ENCODE data around the gene PRKCH.
"Not testable (repeated sequence)": the region's sequence is repeated elsewhere in the genome, so short reads cannot be mapped to it uniquely, and the experiment has no call there.

Gene PRKCH

GRCh38 chr14:61528591-61529021, 207.2 kb downstream of the PRKCH start:
- DNase-seq (ENCODE audit: low read depth in 2 of 2) = peak; percentile 59 to 61

- not testable (repeated sequence) for DNase-seq (ENCODE audit: low read depth in 2 of 2)
These were observed 208.0 kb downstream of the PRKCH start for GRCh38 chr14:61529360-61529759.

- no peak for DNase-seq (ENCODE audit: low read depth in 2 of 2)
These were observed 208.9 kb downstream of the PRKCH start for GRCh38 chr14:61530296-61530695.

- DNase-seq (ENCODE audit: low read depth in 2 of 2) = no peak
These were observed 209.5 kb downstream of the PRKCH start for GRCh38 chr14:61530896-61531295.

- DNase-seq (ENCODE audit: low read depth in 2 of 2) = no peak
These were observed 210.2 kb downstream of the PRKCH start for GRCh38 chr14:61531465-61532122.

- DNase-seq (ENCODE audit: low read depth in 2 of 2) = no peak
These were observed 210.7 kb downstream of the PRKCH start for GRCh38 chr14:61532123-61532505.

GRCh38 chr14:61532763-61533162, 211.4 kb downstream of the PRKCH start:
- no peak for DNase-seq (ENCODE audit: low read depth in 2 of 2)

GRCh38 chr14:61533513-61534255, 212.3 kb downstream of the PRKCH start:
- no peak for DNase-seq (ENCODE audit: low read depth in 2 of 2)

GRCh38 chr14:61535032-61535431, 213.7 kb downstream of the PRKCH start:
- DNase-seq (ENCODE audit: low read depth in 2 of 2) = no peak

- DNase-seq (ENCODE audit: low read depth in 2 of 2) = no peak
These were observed 214.1 kb downstream of the PRKCH start for GRCh38 chr14:61535458-61535857.

- no peak for DNase-seq (ENCODE audit: low read depth in 2 of 2)
These were observed 215.5 kb downstream of the PRKCH start for GRCh38 chr14:61536661-61537562.

GRCh38 chr14:61537563-61538463, 216.4 kb downstream of the PRKCH start:
- peak in 1 of 2 experiments; percentile 75 for DNase-seq (ENCODE audit: low read depth in 2 of 2)

- no peak for DNase-seq (ENCODE audit: low read depth in 2 of 2)
These were observed 217.2 kb downstream of the PRKCH start for GRCh38 chr14:61538464-61539022.

- DNase-seq (ENCODE audit: low read depth in 2 of 2) = no peak
These were observed 218.3 kb downstream of the PRKCH start for GRCh38 chr14:61539631-61540030.

GRCh38 chr14:61540931-61541330, 219.6 kb downstream of the PRKCH start:
- DNase-seq (ENCODE audit: low read depth in 2 of 2) = no peak

GRCh38 chr14:61542848-61543790, 221.7 kb downstream of the PRKCH start:
- no peak for DNase-seq (ENCODE audit: low read depth in 2 of 2)

- no peak for DNase-seq (ENCODE audit: low read depth in 2 of 2)
These were observed 222.6 kb downstream of the PRKCH start for GRCh38 chr14:61543946-61544345.

- no peak for DNase-seq (ENCODE audit: low read depth in 2 of 2)
These were observed 223.3 kb downstream of the PRKCH start for GRCh38 chr14:61544448-61545330.

Measured in fibroblast of skin of left biceps (primary cell).